MM.1S (cell line): ENCODE results near the gene GAS7.

ENCODE experiments used
- CTCF ChIP-seq: fragments of 300-600 bp; sonication (generic); IDR thresholded peaks from 2 replicates; pipeline ENCODE4 v1.5.1; 2016; ENCODE audit warnings: antibody characterized with exemption, low read length, mixed read lengths
- EZH2phosphoT487 ChIP-seq: fragments of 300-600 bp; sonication (generic); IDR thresholded peaks from 2 replicates; pipeline ENCODE4 v1.6.1; 2018; ENCODE audit warnings: antibody characterized with exemption, low read length

- TF ChIP-seq CTCF (no peak), EZH2phosphoT487 (no peak)
These were observed 41.3 kb downstream of the GAS7 start for GRCh38 chr17:10156948-10157607.
